ENCODE results near the gene CAPN3.

The CAPN3 gene

GRCh38 chr15:42378011-42378410 lies 18.7 kb downstream of the CAPN3 start:
- H3K36me3 Mint-ChIP-seq (ENCODE audit: insufficient read depth) = peaks cover 2% of the 10 kb centered on the region
- H3K27me3 Mint-ChIP-seq = no peaks in the 10 kb centered on the region
- H3K27ac Mint-ChIP-seq (ENCODE audit: low read depth) = no peak overlapping the region
- no peaks in the 10 kb centered on the region for H3K4me1 Mint-ChIP-seq
- no peak overlapping the region for H3K4me3 Mint-ChIP-seq
- ATAC-seq (replicated peaks; ENCODE audit: extremely low read depth, poor library complexity, severe bottlenecking) (no peak), DNase-seq (ENCODE audit: low spot score in 2 of 2) (no peak)
- H3K9me3 Mint-ChIP-seq = no peaks in the 10 kb centered on the region

GRCh38 chr15:42384597-42384996 lies 25.3 kb downstream of the CAPN3 start:
- DNase-seq (ENCODE audit: low spot score in 2 of 2) (no peak), ATAC-seq (replicated peaks; ENCODE audit: extremely low read depth, poor library complexity, severe bottlenecking) (no peak)
- H3K36me3 Mint-ChIP-seq (ENCODE audit: insufficient read depth) = no peaks in the 10 kb centered on the region
- no peak overlapping the region for H3K27ac Mint-ChIP-seq (ENCODE audit: low read depth)
- no peaks in the 10 kb centered on the region for H3K9me3 Mint-ChIP-seq
- no peak overlapping the region for H3K4me3 Mint-ChIP-seq
- H3K4me1 Mint-ChIP-seq = no peaks in the 10 kb centered on the region
- H3K27me3 Mint-ChIP-seq = no peaks in the 10 kb centered on the region

GRCh38 chr15:42385206-42385979 lies 26.1 kb downstream of the CAPN3 start:
- DNase-seq (ENCODE audit: low spot score in 2 of 2) = no peak
- ATAC-seq (replicated peaks; ENCODE audit: extremely low read depth, poor library complexity, severe bottlenecking) = no peak
- H3K27ac Mint-ChIP-seq (ENCODE audit: low read depth) = no peak overlapping the region

GRCh38 chr15:42385980-42386700 lies 26.8 kb downstream of the CAPN3 start:
- Mint-ChIP-seq H3K4me3 (no peak overlapping the region), H3K36me3 (ENCODE audit: insufficient read depth) (no peaks in the 10 kb centered on the region), H3K27me3 (no peaks in the 10 kb centered on the region), H3K27ac (ENCODE audit: low read depth) (no peak overlapping the region), H3K4me1 (no peaks in the 10 kb centered on the region), H3K9me3 (no peaks in the 10 kb centered on the region)
- DNase-seq (ENCODE audit: low spot score in 2 of 2) (no peak), ATAC-seq (replicated peaks; ENCODE audit: extremely low read depth, poor library complexity, severe bottlenecking) (no peak)

More at GRCh38 chr15:42385206-42385979, 26.1 kb downstream of the CAPN3 start:
- no peaks in the 10 kb centered on the region for H3K27me3 Mint-ChIP-seq
- H3K4me3 Mint-ChIP-seq = no peak overlapping the region
- H3K9me3 Mint-ChIP-seq = no peaks in the 10 kb centered on the region
- H3K4me1 Mint-ChIP-seq = no peaks in the 10 kb centered on the region
- no peaks in the 10 kb centered on the region for H3K36me3 Mint-ChIP-seq (ENCODE audit: insufficient read depth)

- no peaks in the 10 kb centered on the region for H3K4me1 Mint-ChIP-seq
- ATAC-seq (replicated peaks; ENCODE audit: extremely low read depth, poor library complexity, severe bottlenecking) = no peak
- no peaks in the 10 kb centered on the region for H3K36me3 Mint-ChIP-seq (ENCODE audit: insufficient read depth)
- no peak overlapping the region for H3K4me3 Mint-ChIP-seq
- no peaks in the 10 kb centered on the region for H3K27me3 Mint-ChIP-seq
- H3K9me3 Mint-ChIP-seq = no peaks in the 10 kb centered on the region
- DNase-seq (ENCODE audit: low spot score in 2 of 2) = no peak
- peak overlapping the region; percentile 32 for H3K27ac Mint-ChIP-seq (ENCODE audit: low read depth)
These were observed 28.3 kb downstream of the CAPN3 start for GRCh38 chr15:42387603-42388002.

- no peak overlapping the region for H3K27ac Mint-ChIP-seq (ENCODE audit: low read depth)
These were observed 33.2 kb downstream of the CAPN3 start for GRCh38 chr15:42392309-42393024.

GRCh38 chr15:42394106-42394505 lies 34.8 kb downstream of the CAPN3 start:
- Mint-ChIP-seq H3K36me3 (ENCODE audit: insufficient read depth) (no peaks in the 10 kb centered on the region), H3K4me1 (no peaks in the 10 kb centered on the region), H3K27me3 (no peaks in the 10 kb centered on the region), H3K4me3 (no peak overlapping the region), H3K27ac (ENCODE audit: low read depth) (no peak overlapping the region), H3K9me3 (no peaks in the 10 kb centered on the region)
- ATAC-seq (replicated peaks; ENCODE audit: extremely low read depth, poor library complexity, severe bottlenecking) = no peak
- no peak for DNase-seq (ENCODE audit: low spot score in 2 of 2)

More at GRCh38 chr15:42392309-42393024, 33.2 kb downstream of the CAPN3 start:
- no peaks in the 10 kb centered on the region for H3K36me3 Mint-ChIP-seq (ENCODE audit: insufficient read depth)
- H3K9me3 Mint-ChIP-seq = no peaks in the 10 kb centered on the region
- DNase-seq (ENCODE audit: low spot score in 2 of 2) (no peak), ATAC-seq (replicated peaks; ENCODE audit: extremely low read depth, poor library complexity, severe bottlenecking) (no peak)
- H3K4me3 Mint-ChIP-seq = no peak overlapping the region
- H3K4me1 Mint-ChIP-seq = no peaks in the 10 kb centered on the region
- H3K27me3 Mint-ChIP-seq = no peaks in the 10 kb centered on the region

GRCh38 chr15:42395838-42396237 lies 36.5 kb downstream of the CAPN3 start:
- H3K36me3 Mint-ChIP-seq (ENCODE audit: insufficient read depth) = no peaks in the 10 kb centered on the region
- H3K4me1 Mint-ChIP-seq = peaks cover under 1% of the 10 kb centered on the region
- H3K27me3 Mint-ChIP-seq = no peaks in the 10 kb centered on the region
- H3K27ac Mint-ChIP-seq (ENCODE audit: low read depth) = no peak overlapping the region
- DNase-seq (ENCODE audit: low spot score in 2 of 2) (no peak), ATAC-seq (replicated peaks; ENCODE audit: extremely low read depth, poor library complexity, severe bottlenecking) (no peak)
- H3K4me3 Mint-ChIP-seq = no peak overlapping the region
- no peaks in the 10 kb centered on the region for H3K9me3 Mint-ChIP-seq

- H3K36me3 Mint-ChIP-seq (ENCODE audit: insufficient read depth) = peaks cover 5% of the 10 kb centered on the region
- DNase-seq (ENCODE audit: low spot score in 2 of 2) (peak in 1 of 2 donors; percentile 25), ATAC-seq (replicated peaks; ENCODE audit: extremely low read depth, poor library complexity, severe bottlenecking) (peak; percentile 79)
- H3K4me1 Mint-ChIP-seq = peaks cover 18% of the 10 kb centered on the region
- H3K9me3 Mint-ChIP-seq = no peaks in the 10 kb centered on the region
- peak overlapping the region; percentile 80 for H3K27ac Mint-ChIP-seq (ENCODE audit: low read depth)
- no peaks in the 10 kb centered on the region for H3K27me3 Mint-ChIP-seq
- peak overlapping the region; percentile 66 for H3K4me3 Mint-ChIP-seq
These were observed 42.5 kb downstream of the CAPN3 start for GRCh38 chr15:42401544-42402454.

- Mint-ChIP-seq H3K4me3 (peak overlapping the region; percentile 66), H3K9me3 (no peaks in the 10 kb centered on the region), H3K27me3 (no peaks in the 10 kb centered on the region), H3K36me3 (ENCODE audit: insufficient read depth) (peaks cover 5% of the 10 kb centered on the region), H3K27ac (ENCODE audit: low read depth) (peak overlapping the region; percentile 80), H3K4me1 (peaks cover 18% of the 10 kb centered on the region)
- ATAC-seq (replicated peaks; ENCODE audit: extremely low read depth, poor library complexity, severe bottlenecking) (no peak), DNase-seq (ENCODE audit: low spot score in 2 of 2) (no peak)
These were observed 43.3 kb downstream of the CAPN3 start for GRCh38 chr15:42402455-42403205.

- ATAC-seq (replicated peaks; ENCODE audit: extremely low read depth, poor library complexity, severe bottlenecking) = no peak
These were observed 44.1 kb downstream of the CAPN3 start for GRCh38 chr15:42403389-42403788.

More at GRCh38 chr15:42403389-42403788, 44.1 kb downstream of the CAPN3 start:
- Mint-ChIP-seq H3K27me3 (no peaks in the 10 kb centered on the region), H3K27ac (ENCODE audit: low read depth) (no peak overlapping the region), H3K4me3 (no peak overlapping the region), H3K9me3 (no peaks in the 10 kb centered on the region), H3K36me3 (ENCODE audit: insufficient read depth) (peaks cover 5% of the 10 kb centered on the region), H3K4me1 (peaks cover 18% of the 10 kb centered on the region)
- DNase-seq (ENCODE audit: low spot score in 2 of 2) = no peak

Measured in central memory CD8-positive, alpha-beta T cell (primary cell).